Measurements from ENCODE around the gene CR1L. TPM values are rescaled to one million over a fixed set of nuclear protein-coding genes. Genes with fewer than 3 reads are reported as not detected.
"Not testable (repeated sequence)": the region's sequence is repeated elsewhere in the genome, so short reads cannot be mapped to it uniquely, and the experiment has no call there.

Gene CR1L
- total and polyA plus RNA-seq, 12 donors: 0.34 to 1.1 (median 0.42) TPM; not detected in 9

GRCh38 chr1:207673399-207673798 is 28.5 kb downstream of the CR1L start:
- 69 to 71% methylated on average over 6 of the region's 6 CpGs for WGBS, 2 donors
- Histone ChIP-seq H3K27me3 (peaks cover 0 to 56% (median 46%) of the 10 kb centered on the region in 7 donors), H3K36me3 (no peaks in the 10 kb centered on the region), H3K4me3 (no peak overlapping the region), H3K4me1 (peaks cover 0 to 9% (median 0%) of the 10 kb centered on the region in 9 donors), H3K9me3 (no peaks in the 10 kb centered on the region), H3K27ac (no peak overlapping the region)
- ATAC-seq (no peak), DNase-seq (no peak)
- intact Hi-C loops (cut with DNase I): no loop called here
- TF ChIP-seq CTCF (IDR thresholded peaks at IDR 0.05): no peak

- ATAC-seq (no peak), DNase-seq (no peak)
- intact Hi-C loops (cut with DNase I): no loop called here
- H3K4me1 ChIP-seq: no peaks in the 10 kb centered on the region
- no peaks in the 10 kb centered on the region for H3K9me3 ChIP-seq
- no peak overlapping the region for H3K27ac ChIP-seq
- no peak overlapping the region for H3K4me3 ChIP-seq
- no peak for TF ChIP-seq CTCF (IDR thresholded peaks at IDR 0.05)
- H3K36me3 ChIP-seq: no peaks in the 10 kb centered on the region
- H3K27me3 ChIP-seq: peaks cover 0 to 28% (median 19%) of the 10 kb centered on the region in 7 donors
- WGBS, 2 donors: 79 to 90% methylated on average over 4 of the region's 4 CpGs
These were observed 31.2 kb downstream of the CR1L start for GRCh38 chr1:207676153-207676552.

- intact Hi-C loops (cut with DNase I); H3K4me1 ChIP-seq; H3K27me3 ChIP-seq; DNase-seq; H3K9me3 ChIP-seq; ATAC-seq; H3K36me3 ChIP-seq; H3K27ac ChIP-seq; H3K4me3 ChIP-seq: not testable (repeated sequence)
- 58% methylated on average over 6 of the region's 6 CpGs for WGBS, 2 donors
These were observed 35.9 kb downstream of the CR1L start for GRCh38 chr1:207680590-207681388.

DNA sequence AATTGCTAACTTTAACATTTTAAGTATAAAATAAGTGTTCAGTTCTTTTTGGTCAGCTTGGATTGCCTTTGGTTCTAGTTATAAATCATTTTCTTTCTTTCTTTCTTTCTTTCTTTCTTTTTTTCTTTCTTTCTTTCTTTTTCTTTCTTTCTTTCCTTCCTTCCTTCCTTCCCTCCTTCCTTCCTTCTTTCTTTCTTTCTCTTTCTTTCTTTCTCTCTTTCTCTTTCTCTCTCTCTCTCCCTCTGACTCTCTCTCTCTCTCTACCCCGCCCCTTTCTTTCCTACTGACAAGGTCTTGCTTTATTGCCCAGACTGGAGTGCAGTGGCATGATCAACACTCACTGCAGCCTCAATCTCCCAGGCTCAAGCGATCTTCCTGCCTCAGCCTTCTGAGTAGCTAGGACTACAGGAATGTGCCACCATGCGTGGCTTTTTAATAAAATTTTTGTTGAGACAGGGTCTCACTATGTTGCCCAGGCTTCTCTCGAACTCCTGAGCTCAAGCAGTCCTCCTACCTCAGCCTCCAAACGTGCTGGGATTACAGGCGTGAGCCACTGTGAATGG is 38.0 kb downstream of the CR1L start:
- H3K9me3 ChIP-seq, H3K4me1 ChIP-seq: not testable (repeated sequence)

DNA sequence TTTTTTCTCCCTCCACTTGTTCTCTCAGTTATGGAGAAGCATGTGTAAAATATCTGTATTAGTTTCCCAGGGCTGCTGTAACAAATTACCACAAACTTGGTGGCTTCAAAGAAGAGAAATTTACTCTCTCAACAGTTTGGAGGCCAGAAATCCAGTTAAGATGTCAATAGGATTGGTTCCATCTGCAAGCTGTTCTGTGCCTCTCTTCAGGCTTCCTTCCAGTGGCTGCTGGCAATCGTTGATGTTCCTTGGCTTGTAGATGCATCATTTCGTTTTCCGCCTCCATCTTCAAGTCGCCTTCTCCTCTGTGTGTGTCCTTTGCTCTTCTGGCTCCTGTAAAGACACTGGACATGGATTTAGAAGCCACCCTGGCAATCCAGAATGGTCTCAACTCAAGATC is 45.6 kb downstream of the CR1L start:
- 79 to 81% methylated on average over 4 of the region's 4 CpGs for WGBS, 2 donors
- H3K36me3 ChIP-seq, H3K9me3 ChIP-seq, ATAC-seq, H3K27ac ChIP-seq, DNase-seq, H3K4me1 ChIP-seq, H3K4me3 ChIP-seq: not testable (repeated sequence)
- intact Hi-C loops (cut with DNase I): loop anchor here in 1 of 10 donors (10.0 kb wide), 1 partner anchor 46 kb away; the partner anchor contains the start of gene CR1L
- peaks cover 0 to 27% (median 0%) of the 10 kb centered on the region in 7 donors for H3K27me3 ChIP-seq

More for the DNA sequence above, 38.0 kb downstream of the CR1L start:
- WGBS, 2 donors: 90 to 91% methylated on average over 6 of the region's 6 CpGs
- DNase-seq; intact Hi-C loops (cut with DNase I); H3K4me3 ChIP-seq; ATAC-seq; H3K27me3 ChIP-seq; H3K27ac ChIP-seq; H3K36me3 ChIP-seq: not testable (repeated sequence)

GRCh38 chr1:207691010-207691409 is 46.1 kb downstream of the CR1L start:
- intact Hi-C loops (cut with DNase I): loop anchor here in 1 of 10 donors (10.0 kb wide), 1 partner anchor 46 kb away; the partner anchor contains the start of gene CR1L
- H3K27ac ChIP-seq: no peak overlapping the region
- H3K27me3 ChIP-seq: peaks cover 0 to 28% (median 0%) of the 10 kb centered on the region in 7 donors
- no peak overlapping the region for H3K4me3 ChIP-seq
- H3K4me1 ChIP-seq: no peaks in the 10 kb centered on the region
- no peak for TF ChIP-seq CTCF (IDR thresholded peaks at IDR 0.05)
- H3K9me3 ChIP-seq: no peaks in the 10 kb centered on the region
- DNase-seq (no peak), ATAC-seq (no peak)
- H3K36me3 ChIP-seq: no peaks in the 10 kb centered on the region

All from heart right ventricle (tissue), 16 donors.